ENCODE results near the gene TBCD. TPM values are rescaled to one million over a fixed set of nuclear protein-coding genes. Genes with fewer than 3 reads are reported as not detected.

TBCD gene
- total and polyA plus RNA-seq, 2 experiments from 2014 or later: 19.3 to 33.8 TPM

GRCh38 chr17:82993005-82993404 lies 241.1 kb downstream of the TBCD start:
- H3K9ac ChIP-seq: no peak overlapping the region
- H3K4me1 ChIP-seq (ENCODE audit: insufficient read depth): no peaks in the 10 kb centered on the region
- no peaks in the 10 kb centered on the region for H3K36me3 ChIP-seq (ENCODE audit: low read depth)
- H3K4me3 ChIP-seq: no peak overlapping the region
- TF ChIP-seq EZH2phosphoT487 (IDR thresholded peaks at IDR 0.05; ENCODE audit: insufficient read depth, low read depth) (no peak), EZH2 (IDR thresholded peaks at IDR 0.05; ENCODE audit: insufficient read depth, poor library complexity, severe bottlenecking) (no peak)
- no peaks in the 10 kb centered on the region for H4K20me1 ChIP-seq (ENCODE audit: insufficient read depth)
- H3K27ac ChIP-seq: no peak overlapping the region
- H3K9me3 ChIP-seq (ENCODE audit: low read depth): no peaks in the 10 kb centered on the region
- no peak overlapping the region for H3K4me2 ChIP-seq (ENCODE audit: unreplicated experiment)
- no peaks in the 10 kb centered on the region for H3K9me2 ChIP-seq (ENCODE audit: insufficient read depth)
- no peaks in the 10 kb centered on the region for H3F3A ChIP-seq (ENCODE audit: insufficient read depth)
- no peaks in the 10 kb centered on the region for H3K27me3 ChIP-seq (replicated peaks; ENCODE audit: insufficient read depth)
- no peaks in the 10 kb centered on the region for H3K79me2 ChIP-seq (ENCODE audit: insufficient read depth)
- no peak for DNase-seq
- no peak overlapping the region for H2AFZ ChIP-seq
- in situ Hi-C loops (cut with MboI): no loop called here

Other genes starting within 250 kb of the TBCD start
- 38.4 and 43.0 TPM in 2 replicates for gene FOXK2, start 232.3 kb upstream of the TBCD start, total RNA-seq (2014; rRNA removed; shearing (Covaris generic))
- 5.6 and 6.6 TPM in 2 replicates for gene FOXK2, start 232.3 kb upstream of the TBCD start, polyA plus RNA-seq (2016; fragmentation: Nextera tagmentation; extraction: Ambion mirVana)
- gene WDR45B, start 103.6 kb upstream of the TBCD start, total RNA-seq (2014; rRNA removed; shearing (Covaris generic)): 87.3 and 118 TPM in 2 replicates
- 87.8 and 91.6 TPM in 2 replicates for gene WDR45B, start 103.6 kb upstream of the TBCD start, polyA plus RNA-seq (2016; fragmentation: Nextera tagmentation; extraction: Ambion mirVana)
- gene RAB40B, start 53.4 kb upstream of the TBCD start, total RNA-seq (2014; rRNA removed; shearing (Covaris generic)): 11.4 and 23.7 TPM in 2 replicates
- gene RAB40B, start 53.4 kb upstream of the TBCD start, polyA plus RNA-seq (2016; fragmentation: Nextera tagmentation; extraction: Ambion mirVana): 23.8 and 24.7 TPM in 2 replicates
- 31.4 and 33.8 TPM in 2 replicates for gene FN3KRP, start 35.4 kb upstream of the TBCD start, total RNA-seq (2014; rRNA removed; shearing (Covaris generic))
- gene FN3KRP, start 35.4 kb upstream of the TBCD start, polyA plus RNA-seq (2016; fragmentation: Nextera tagmentation; extraction: Ambion mirVana): 45.2 and 46.3 TPM in 2 replicates
- gene FN3K, start 16.4 kb upstream of the TBCD start, total RNA-seq (2014; rRNA removed; shearing (Covaris generic)): 0.11 TPM in 1 of 2 replicates, not detected in the other
- gene FN3K, start 16.4 kb upstream of the TBCD start, polyA plus RNA-seq (2016; fragmentation: Nextera tagmentation; extraction: Ambion mirVana): 1.0 TPM in 2 replicates
- gene ZNF750, start 88.0 kb downstream of the TBCD start, total RNA-seq (2014; rRNA removed; shearing (Covaris generic)): not detected in 2 replicates
- gene ZNF750, start 88.0 kb downstream of the TBCD start, polyA plus RNA-seq (2016; fragmentation: Nextera tagmentation; extraction: Ambion mirVana): 0.11 TPM in 1 of 2 replicates, not detected in the other